Pancreas (tissue), 10 donors: ENCODE results near the gene C5orf58. TPM values are rescaled to one million over a fixed set of nuclear protein-coding genes. Genes with fewer than 3 reads are reported as not detected.
A peak's percentile ranks its signal among the peaks of the same experiment; 100 is the strongest.

Source experiments
- ATAC-seq, 4 donors: fragments of 200-7000 bp; cut with Tn5 transposase; one replicate each; pipeline versions ENCODE4 v1.8.0 to v1.9.1; 2020; ENCODE audit warnings: mild to moderate bottlenecking in 4 of 4, moderate library complexity in 4 of 4
- DNase-seq, 6 donors: peaks; one replicate each; pipeline ENCODE4 v3.0.0-alpha.2; 2020
- FAIRE-seq: peaks from 2 replicates; lab custom pipeline; 2012; peaks lifted over from hg19 to GRCh38; lab: Jason Lieb, UNC
- H3K27ac ChIP-seq, 4 donors: fragments of 200-600 bp; sonication (generic); 1 replicate in 3 of 4; 2 replicates in 1 of 4; pipeline versions ENCODE4 v1.5.0 to v1.8.0; 2020
- H3K27me3 ChIP-seq, 4 donors: fragments of 200-600 bp; one replicate each; pipeline ENCODE4 v1.8.0; 2021
- H3K36me3 ChIP-seq, 3 donors: fragments of 200-600 bp; sonication (generic) in 1 of 3; one replicate each; pipeline versions ENCODE4 v1.5.0 to v1.8.0; 2020 to 2021
- H3K4me1 ChIP-seq, 3 donors: fragments of 200-600 bp; one replicate each; pipeline ENCODE4 v1.8.0; 2021
- H3K4me3 ChIP-seq, 4 donors: fragments of 200-600 bp; sonication (generic) in 2 of 4; one replicate each; pipeline versions ENCODE4 v1.5.0 to v1.8.0; 2020 to 2021
- H3K9me3 ChIP-seq, 4 donors: fragments of 200-600 bp; one replicate each; pipeline ENCODE4 v1.8.0; 2021
- WGBS, 2 donors: extraction: QIAGEN DNeasy Blood & Tissue Kit; methylation state at CpG; one replicate each; pipeline ENCODE4 v1.1.7; 2013; 5-methylcytosine and 5-hydroxymethylcytosine counted together
- intact Hi-C, 3 donors: fragments of 100-400 bp; cut with DNase I; formaldehyde crosslinking; loops; one replicate each; pipeline versions ENCODE4 v1.11.1 to v1.14.2; 2022
- polyA plus RNA-seq, 2 donors: library from polyadenylated mRNA; stranded (reverse); fragments of 200-250 nt; gene quantifications; one replicate each; pipeline ENCODE4 v1.2.3, GENCODE V29; 2013
- total RNA-seq, 6 donors: library from RNA; stranded (reverse); fragmentation: NEBNext Ultra II Directional in 4 of 6; extraction: Animal tissue kit (Norgen Biotek cat#: 25700) in 4 of 6; gene quantifications; one replicate each; pipeline versions ENCODE4 v1.2.1 to v1.2.4, GENCODE V29; 2021 to 2023
- TF ChIP-seq, protein P1 (sequence below), 4 donors: fragments of 200-600 bp; sonication (generic) in 3 of 4; IDR thresholded peaks; one replicate each; pipeline versions ENCODE4 v1.5.0 to v1.8.0; 2021; ENCODE audit warnings: antibody characterized with exemption in 4 of 4
- donor health status: healthy with polysubstance abuse.
- donor health status: DM: no; HTN: no; CAD: no; lungs with moderate emphysema.
- donor health status: DM: no; HTN: no; CAD: no.
- donor health status: control.
- donor health status: control.
- donor health status: Bipolar disorder and iron deficiency.
- donor health status: DM: yes; HTN: yes; CAD: no.
- donor health status: DM: no; HTN: no; CAD: no.
- donor health status: DM: no; HTN: no; CAD: no.
- donor health status: DM: yes; HTN: yes; CAD: no.

Gene C5orf58
- total and polyA plus RNA-seq, 8 donors, result 0.21 TPM; not detected in 7

DNA sequence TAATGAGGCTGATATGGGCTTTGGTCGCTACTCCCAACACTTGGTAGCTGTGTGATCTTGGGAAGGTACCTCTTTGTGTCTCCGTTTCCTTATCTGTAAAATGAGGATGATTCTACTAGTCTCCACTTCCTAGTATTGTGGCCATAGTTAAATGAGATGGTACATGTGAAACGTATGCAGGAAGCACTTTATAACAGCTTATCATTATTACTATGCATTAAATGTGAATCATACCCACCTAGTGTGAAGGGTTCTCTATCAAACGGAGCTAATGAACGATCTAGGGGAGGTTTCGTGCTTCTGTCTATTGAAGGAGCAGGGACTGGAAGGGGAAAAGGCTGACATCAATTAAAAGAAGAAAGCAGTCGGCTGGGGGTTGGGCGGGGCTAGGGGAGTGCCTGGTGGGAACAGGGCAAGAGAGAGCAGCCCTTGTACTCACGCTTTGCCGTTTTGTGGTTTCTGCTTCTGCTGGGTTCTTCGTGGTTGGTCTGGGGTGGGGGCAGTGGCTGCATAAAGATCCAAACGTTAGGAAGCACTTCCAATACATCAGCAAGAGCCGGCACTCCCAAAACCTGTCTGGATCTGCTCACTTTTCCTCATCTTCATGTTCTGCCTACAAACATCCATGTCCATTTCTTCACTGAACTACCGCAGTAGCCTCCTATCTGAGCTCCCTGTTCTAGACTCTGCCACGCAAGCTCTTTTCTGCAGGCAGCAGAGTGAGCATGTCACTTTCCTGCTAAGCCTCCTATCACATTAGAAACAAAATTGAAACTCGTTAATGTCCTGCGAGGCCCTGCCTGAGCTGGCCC lies 34.0 kb downstream of the C5orf58 start:
- TF ChIP-seq, protein P1, sequence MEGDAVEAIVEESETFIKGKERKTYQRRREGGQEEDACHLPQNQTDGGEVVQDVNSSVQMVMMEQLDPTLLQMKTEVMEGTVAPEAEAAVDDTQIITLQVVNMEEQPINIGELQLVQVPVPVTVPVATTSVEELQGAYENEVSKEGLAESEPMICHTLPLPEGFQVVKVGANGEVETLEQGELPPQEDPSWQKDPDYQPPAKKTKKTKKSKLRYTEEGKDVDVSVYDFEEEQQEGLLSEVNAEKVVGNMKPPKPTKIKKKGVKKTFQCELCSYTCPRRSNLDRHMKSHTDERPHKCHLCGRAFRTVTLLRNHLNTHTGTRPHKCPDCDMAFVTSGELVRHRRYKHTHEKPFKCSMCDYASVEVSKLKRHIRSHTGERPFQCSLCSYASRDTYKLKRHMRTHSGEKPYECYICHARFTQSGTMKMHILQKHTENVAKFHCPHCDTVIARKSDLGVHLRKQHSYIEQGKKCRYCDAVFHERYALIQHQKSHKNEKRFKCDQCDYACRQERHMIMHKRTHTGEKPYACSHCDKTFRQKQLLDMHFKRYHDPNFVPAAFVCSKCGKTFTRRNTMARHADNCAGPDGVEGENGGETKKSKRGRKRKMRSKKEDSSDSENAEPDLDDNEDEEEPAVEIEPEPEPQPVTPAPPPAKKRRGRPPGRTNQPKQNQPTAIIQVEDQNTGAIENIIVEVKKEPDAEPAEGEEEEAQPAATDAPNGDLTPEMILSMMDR (IDR thresholded peaks at IDR 0.05), result no peak
- H3K36me3 ChIP-seq, result no peaks in the 10 kb centered on the region
- no peak for FAIRE-seq
- no peak overlapping the region for H3K27ac ChIP-seq
- H3K4me1 ChIP-seq, result peaks cover 0 to 7% (median 0%) of the 10 kb centered on the region in 3 donors
- H3K9me3 ChIP-seq, result no peaks in the 10 kb centered on the region
- WGBS, 2 donors, result 31 to 38% methylated on average over 17 of the region's 17 CpGs
- no peak overlapping the region for H3K4me3 ChIP-seq
- DNase-seq, result no peak
- intact Hi-C loops, result no loop called here
- peaks cover 0 to 9% (median 0%) of the 10 kb centered on the region in 4 donors for H3K27me3 ChIP-seq
- no peak for ATAC-seq

GRCh38 chr5:170267431-170268152 lies 34.8 kb downstream of the C5orf58 start:
- 16 to 18% methylated on average over 16 of the region's 16 CpGs for WGBS, 2 donors
- FAIRE-seq (no peak), DNase-seq (peak in 5 of 6 donors; percentile 40 to 80 (median 57)), ATAC-seq (peak in 3 of 4 donors; percentile 80 to 84 (median 80))
- no peak overlapping the region for H3K4me3 ChIP-seq
- intact Hi-C loops, result no loop called here
- TF ChIP-seq, protein P1 (IDR thresholded peaks at IDR 0.05), result peak; percentile 72 to 81 (median 76)
- H3K4me1 ChIP-seq, result peaks cover 0 to 7% (median 0%) of the 10 kb centered on the region in 3 donors
- no peak overlapping the region for H3K27ac ChIP-seq
- H3K9me3 ChIP-seq, result no peaks in the 10 kb centered on the region
- H3K27me3 ChIP-seq, result peaks cover 0 to 9% (median 0%) of the 10 kb centered on the region in 4 donors
- no peaks in the 10 kb centered on the region for H3K36me3 ChIP-seq

- no peak overlapping the region for H3K4me3 ChIP-seq
- TF ChIP-seq, protein P1 (IDR thresholded peaks at IDR 0.05), result no peak
- ATAC-seq (no peak), DNase-seq (no peak), FAIRE-seq (no peak)
- H3K4me1 ChIP-seq, result peaks cover 0 to 7% (median 0%) of the 10 kb centered on the region in 3 donors
- H3K9me3 ChIP-seq, result no peaks in the 10 kb centered on the region
- intact Hi-C loops, result no loop called here
- no peaks in the 10 kb centered on the region for H3K36me3 ChIP-seq
- peaks cover 0 to 9% (median 0%) of the 10 kb centered on the region in 4 donors for H3K27me3 ChIP-seq
- H3K27ac ChIP-seq, result no peak overlapping the region
- 33 to 40% methylated on average over 15 of the region's 15 CpGs for WGBS, 2 donors
These were observed 35.4 kb downstream of the C5orf58 start for GRCh38 chr5:170268153-170268689.

GRCh38 chr5:170268884-170269283 lies 36.1 kb downstream of the C5orf58 start:
- DNase-seq (no peak), ATAC-seq (peak in 3 of 4 donors; percentile 42 to 72 (median 70)), FAIRE-seq (no peak)
- H3K4me3 ChIP-seq, result no peak overlapping the region
- peak overlapping the region in 2 of 4 donors; percentile 25 to 27 for H3K27ac ChIP-seq
- intact Hi-C loops, result no loop called here
- 45 to 51% methylated on average over 3 of the region's 3 CpGs for WGBS, 2 donors
- H3K36me3 ChIP-seq, result no peaks in the 10 kb centered on the region
- peaks cover 0 to 9% (median 0%) of the 10 kb centered on the region in 4 donors for H3K27me3 ChIP-seq
- TF ChIP-seq, protein P1 (IDR thresholded peaks at IDR 0.05), result no peak
- H3K9me3 ChIP-seq, result no peaks in the 10 kb centered on the region
- H3K4me1 ChIP-seq, result peaks cover 0 to 7% (median 0%) of the 10 kb centered on the region in 3 donors
